ENCODE results near the gene GUCA1A.
"Not testable (repeated sequence)": the region's sequence is repeated elsewhere in the genome, so short reads cannot be mapped to it uniquely, and the experiment has no call there.

Gene GUCA1A

DNA sequence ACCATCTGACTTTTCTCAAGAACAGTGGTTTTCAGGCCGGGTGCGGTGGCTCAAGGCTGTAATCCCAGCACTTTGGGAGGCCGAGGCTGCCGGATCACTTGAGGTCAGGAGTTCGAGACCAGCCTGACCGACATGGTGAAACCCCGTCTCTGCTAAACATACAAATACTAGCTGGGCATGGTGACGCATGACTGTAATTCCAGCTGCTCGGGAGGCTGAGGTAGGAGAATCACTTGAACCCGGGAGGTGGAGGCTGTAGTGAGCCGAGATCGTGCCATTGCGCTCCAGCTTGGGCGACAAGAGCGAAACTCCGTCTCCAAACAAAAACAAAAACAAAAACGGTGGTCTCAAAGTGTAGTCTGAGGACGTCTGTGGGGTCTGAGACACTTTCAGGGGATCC is 43.3 kb downstream of the GUCA1A start:
- not testable (repeated sequence) for DNase-seq

DNA sequence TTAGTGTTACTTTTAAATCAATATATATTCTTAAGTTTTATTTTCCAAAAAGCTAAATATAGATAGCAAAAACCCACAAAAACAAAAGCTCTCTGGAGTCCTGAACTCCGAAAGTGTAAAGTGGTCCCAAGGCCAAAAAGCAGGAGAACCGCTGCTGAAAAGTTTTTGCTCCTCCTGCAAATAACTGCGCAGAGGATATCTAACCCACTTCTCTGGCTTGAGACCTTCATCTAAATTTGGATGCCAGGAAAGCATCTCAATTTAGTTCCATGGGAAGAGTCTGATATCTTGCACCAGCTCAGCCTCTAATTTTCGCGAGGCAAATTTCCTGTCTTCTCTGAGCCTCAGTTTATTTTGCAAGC is 44.0 kb downstream of the GUCA1A start:
- no peak for DNase-seq

GRCh38 chr6:42217519-42218367 is 44.6 kb downstream of the GUCA1A start, which contains the start of gene MRPS10:
MRPS10 (minus strand) TSS chr6:42217861; CDS start chr6:42217849, 12 bp downstream.
- peak; percentile 83 for DNase-seq

- no peak for DNase-seq
Measured at GRCh38 chr6:42220807-42221206, 47.6 kb downstream of the GUCA1A start.

DNA sequence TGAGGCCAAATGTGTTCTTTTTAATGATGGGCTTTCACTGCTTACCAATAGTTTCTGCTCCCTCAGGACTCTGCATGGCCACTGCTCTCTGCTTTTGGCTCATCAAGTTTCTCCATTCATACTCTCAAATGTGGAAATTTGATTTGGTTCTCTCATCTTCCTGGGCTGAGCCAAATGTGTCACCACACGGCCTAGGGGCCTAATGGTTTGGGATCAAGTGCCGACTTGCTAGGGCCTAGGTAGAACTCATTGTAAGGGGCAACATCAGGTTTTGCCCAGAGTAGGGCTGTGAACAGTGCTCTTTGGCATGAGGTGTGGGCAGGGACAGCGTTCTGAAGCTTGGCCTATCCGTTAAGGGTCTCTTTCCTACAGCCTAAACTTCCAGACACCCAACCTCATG is 48.4 kb downstream of the GUCA1A start:
- no peak for DNase-seq

DNA sequence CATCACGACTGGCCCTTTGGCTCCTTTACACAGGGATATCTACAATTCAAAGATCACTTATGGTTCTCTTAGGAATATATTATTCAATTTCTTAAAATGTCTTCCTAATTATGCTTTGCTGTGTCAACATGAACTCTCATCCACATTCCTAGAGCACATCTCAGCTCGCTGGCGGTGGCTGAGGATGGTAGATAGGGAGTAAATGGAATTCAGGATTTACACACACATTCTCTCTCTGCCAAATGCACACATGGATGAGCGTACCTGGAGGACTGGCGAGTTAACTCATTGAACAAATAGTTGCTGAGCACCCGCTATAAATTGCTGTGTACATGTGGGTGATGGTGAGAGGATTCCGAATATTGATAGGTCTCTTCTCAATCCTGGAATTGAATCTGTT is 49.3 kb downstream of the GUCA1A start:
- no peak for DNase-seq

DNA sequence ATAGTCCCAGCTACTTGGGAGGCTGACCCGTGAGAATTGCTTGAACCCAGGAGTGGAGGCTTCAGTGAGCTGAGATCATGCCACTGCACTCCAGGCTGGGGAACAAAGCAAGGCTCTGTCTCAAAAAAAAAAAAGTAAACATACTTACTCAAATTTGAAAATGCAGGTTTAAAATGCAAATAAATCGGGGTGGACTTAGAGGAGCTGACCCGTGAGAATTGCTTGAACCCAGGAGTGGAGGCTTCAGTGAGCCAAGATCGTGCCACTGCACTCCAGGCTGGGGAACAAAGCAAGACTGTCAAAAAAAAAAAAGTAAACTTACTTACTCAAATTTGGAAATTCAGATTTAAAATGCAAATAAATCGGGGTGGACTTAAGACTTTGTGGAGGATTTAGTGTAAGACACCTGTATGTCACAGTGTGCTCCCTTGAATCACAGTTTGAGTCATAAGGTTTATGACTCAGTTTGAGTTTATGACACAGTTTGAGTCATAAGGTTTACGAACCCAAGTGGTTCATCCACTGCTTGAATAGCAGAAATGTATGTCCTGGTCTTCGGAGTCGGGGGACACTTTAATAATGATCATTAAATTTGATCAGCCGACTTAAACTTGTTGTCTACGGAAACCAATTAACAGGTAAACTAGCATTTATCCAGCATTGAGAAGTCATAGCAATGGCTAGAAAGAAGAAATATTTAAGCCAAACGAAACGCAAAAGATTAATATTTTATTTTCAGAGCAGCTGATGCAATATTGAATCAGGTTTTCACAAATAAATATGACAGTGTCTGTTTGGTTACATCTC is 51.3 kb downstream of the GUCA1A start:
- DNase-seq = no peak

DNA sequence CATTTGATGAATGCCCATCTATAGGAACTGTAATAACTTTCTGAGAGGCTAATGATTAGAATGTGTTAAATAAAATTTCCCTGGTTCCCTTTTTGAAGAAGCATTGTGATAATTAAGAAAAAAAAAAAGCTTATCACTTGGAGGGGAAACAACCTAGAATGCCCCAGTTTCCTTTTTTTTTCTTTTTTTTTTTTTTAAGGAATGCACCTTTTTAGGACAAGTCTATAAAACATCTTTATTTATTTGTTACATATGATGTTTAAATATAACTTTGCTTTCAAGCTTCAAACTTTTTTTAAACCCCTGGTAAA is 51.8 kb downstream of the GUCA1A start:
- DNase-seq = no peak

DNA sequence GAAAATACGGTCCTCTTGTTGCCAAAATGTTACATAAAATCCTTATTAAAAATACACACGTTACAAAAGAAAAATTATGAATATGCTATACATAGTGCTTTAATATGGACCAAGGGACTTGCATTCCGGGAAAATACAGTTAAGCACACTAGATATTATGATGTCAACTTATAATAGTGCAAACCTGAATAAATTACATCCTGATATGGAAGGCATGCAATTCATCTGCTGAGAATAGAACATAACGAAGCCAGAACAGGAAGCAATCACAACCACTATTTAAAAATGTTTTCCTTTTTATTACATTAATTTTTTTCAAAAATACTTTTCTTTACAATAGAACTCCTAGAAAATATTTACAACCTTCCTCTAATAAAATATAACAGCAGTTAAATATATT is 52.3 kb downstream of the GUCA1A start:
- DNase-seq = no peak

DNA sequence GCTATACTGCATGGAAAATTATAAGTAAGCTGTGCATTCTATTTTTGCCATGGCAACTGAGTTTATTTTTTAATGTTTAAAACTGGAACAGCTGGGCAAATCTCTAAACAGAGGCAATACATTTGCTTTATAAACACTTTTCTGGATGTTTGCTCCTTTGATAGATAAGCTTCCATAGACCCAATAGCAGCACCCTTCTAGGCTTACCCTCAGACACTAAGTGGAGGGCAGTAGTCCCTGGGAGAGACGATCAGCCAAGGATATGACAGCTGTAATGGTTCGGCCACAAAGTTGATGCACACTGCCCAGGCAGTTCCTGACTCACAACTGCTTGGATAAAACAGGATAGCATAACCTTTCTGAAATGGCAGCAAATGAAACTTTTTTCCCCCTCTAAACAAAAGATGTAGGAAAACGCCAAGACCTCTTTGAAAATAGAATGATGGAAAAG is 53.0 kb downstream of the GUCA1A start:
- no peak for DNase-seq

- DNase-seq = no peak
Measured at GRCh38 chr6:42226645-42227143, 53.5 kb downstream of the GUCA1A start.

- DNase-seq = no peak
Measured at GRCh38 chr6:42227173-42227850, 54.1 kb downstream of the GUCA1A start.

GRCh38 chr6:42228305-42228704 is 55.1 kb downstream of the GUCA1A start:
- no peak for DNase-seq
